ENCODE results near the gene AIG1. TPM values are rescaled to one million over a fixed set of nuclear protein-coding genes. Genes with fewer than 3 reads are reported as not detected.

The AIG1 gene
- total RNA-seq, 2 donors from 2014 or later, result 32.9 to 53.6 TPM

DNA sequence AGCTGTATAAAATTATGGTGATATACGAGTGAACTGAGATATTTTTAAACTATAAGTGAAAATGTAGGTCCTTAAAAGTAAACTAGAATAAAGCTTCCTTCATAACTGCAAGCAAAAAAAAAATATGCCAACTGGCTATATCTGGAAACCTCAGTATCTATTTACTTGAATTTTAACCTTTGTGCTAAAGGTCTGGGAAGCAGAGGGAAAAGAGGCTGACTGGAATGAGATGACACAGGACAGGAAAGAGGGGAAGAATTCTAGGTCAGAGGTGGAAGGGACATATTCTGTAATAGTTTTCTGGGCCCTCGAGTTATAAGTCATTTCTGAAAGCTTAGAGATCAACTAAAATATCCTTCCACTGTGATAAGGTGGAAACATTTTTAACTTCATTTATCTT, 46.8 kb downstream of the AIG1 start:
- DNase-seq (ENCODE audit: low spot score), result no peak
- peaks cover 0 to 3% of the 10 kb centered on the region in 2 donors for H3K4me1 ChIP-seq (ENCODE audit: control insufficient read depth in 1 of 2, low read depth in 2 of 2)
- ATAC-seq (ENCODE audit: insufficient number of reproducible peaks, low FRiP score, low read depth), result no peak
- H3K27me3 ChIP-seq (replicated peaks; ENCODE audit: insufficient read depth), result no peaks in the 10 kb centered on the region
- no peaks in the 10 kb centered on the region for H3K9me3 ChIP-seq
- H3K36me3 ChIP-seq, result no peaks in the 10 kb centered on the region
- H3K27ac ChIP-seq, result no peak overlapping the region
- TF ChIP-seq CTCF (IDR thresholded peaks at IDR 0.05), result no peak
- H3K4me3 ChIP-seq, result no peak overlapping the region

- no peak overlapping the region for H3K4me3 ChIP-seq
- ATAC-seq (ENCODE audit: insufficient number of reproducible peaks, low FRiP score, low read depth) (no peak), DNase-seq (ENCODE audit: low spot score) (no peak)
- TF ChIP-seq CTCF (IDR thresholded peaks at IDR 0.05), result no peak
- H3K27ac ChIP-seq, result no peak overlapping the region
- no peaks in the 10 kb centered on the region for H3K27me3 ChIP-seq (replicated peaks; ENCODE audit: insufficient read depth)
- H3K36me3 ChIP-seq, result no peaks in the 10 kb centered on the region
- H3K4me1 ChIP-seq (ENCODE audit: control insufficient read depth in 1 of 2, low read depth in 2 of 2), result peaks cover 0 to 3% of the 10 kb centered on the region in 2 donors
- H3K9me3 ChIP-seq, result no peaks in the 10 kb centered on the region
These were observed 47.4 kb downstream of the AIG1 start for GRCh38 chr6:143107911-143108761.

GRCh38 chr6:143109196-143109595, 48.5 kb downstream of the AIG1 start:
- Histone ChIP-seq H3K9me3 (no peaks in the 10 kb centered on the region), H3K27me3 (replicated peaks; ENCODE audit: insufficient read depth) (no peaks in the 10 kb centered on the region), H3K4me1 (ENCODE audit: control insufficient read depth in 1 of 2, low read depth in 2 of 2) (peaks cover 0 to 3% of the 10 kb centered on the region in 2 donors), H3K4me3 (no peak overlapping the region), H3K27ac (no peak overlapping the region), H3K36me3 (no peaks in the 10 kb centered on the region)
- ATAC-seq (ENCODE audit: insufficient number of reproducible peaks, low FRiP score, low read depth) (no peak), DNase-seq (ENCODE audit: low spot score) (no peak)
- TF ChIP-seq CTCF (IDR thresholded peaks at IDR 0.05), result no peak

- no peak for TF ChIP-seq CTCF (IDR thresholded peaks at IDR 0.05)
- no peak for ATAC-seq (ENCODE audit: insufficient number of reproducible peaks, low FRiP score, low read depth)
These were observed 49.9 kb downstream of the AIG1 start for GRCh38 chr6:143110572-143110971.

GRCh38 chr6:143110996-143111395, 50.3 kb downstream of the AIG1 start:
- no peaks in the 10 kb centered on the region for H3K36me3 ChIP-seq
- DNase-seq (ENCODE audit: low spot score) (no peak), ATAC-seq (ENCODE audit: insufficient number of reproducible peaks, low FRiP score, low read depth) (no peak)
- TF ChIP-seq CTCF (IDR thresholded peaks at IDR 0.05), result no peak
- H3K4me1 ChIP-seq (ENCODE audit: control insufficient read depth in 1 of 2, low read depth in 2 of 2), result peaks cover 0 to 3% of the 10 kb centered on the region in 2 donors
- no peaks in the 10 kb centered on the region for H3K27me3 ChIP-seq (replicated peaks; ENCODE audit: insufficient read depth)
- no peaks in the 10 kb centered on the region for H3K9me3 ChIP-seq
- no peak overlapping the region for H3K4me3 ChIP-seq
- H3K27ac ChIP-seq, result no peak overlapping the region

More at GRCh38 chr6:143110572-143110971, 49.9 kb downstream of the AIG1 start:
- Histone ChIP-seq H3K9me3 (no peaks in the 10 kb centered on the region), H3K27ac (no peak overlapping the region), H3K36me3 (no peaks in the 10 kb centered on the region), H3K4me1 (ENCODE audit: control insufficient read depth in 1 of 2, low read depth in 2 of 2) (peaks cover 0 to 3% of the 10 kb centered on the region in 2 donors), H3K27me3 (replicated peaks; ENCODE audit: insufficient read depth) (no peaks in the 10 kb centered on the region), H3K4me3 (no peak overlapping the region)
- DNase-seq (ENCODE audit: low spot score), result no peak

Measured in thoracic aorta (tissue), 2 donors.